Measurements from ENCODE around the gene RPH3AL.

RPH3AL gene

GRCh38 chr17:298791-299450, 53.7 kb downstream of the RPH3AL start:
- DNase-seq = no peak

GRCh38 chr17:297758-298157, 54.8 kb downstream of the RPH3AL start:
- DNase-seq = no peak

GRCh38 chr17:296906-297690, 55.5 kb downstream of the RPH3AL start:
- no peak for DNase-seq

- DNase-seq = no peak
These were observed 56.2 kb downstream of the RPH3AL start for GRCh38 chr17:296379-296778.

- no peak for DNase-seq
These were observed 59.9 kb downstream of the RPH3AL start for GRCh38 chr17:292531-293382.

- no peak for DNase-seq
These were observed 60.6 kb downstream of the RPH3AL start for GRCh38 chr17:292016-292415.

GRCh38 chr17:291587-291986, 61.0 kb downstream of the RPH3AL start:
- no peak for DNase-seq

GRCh38 chr17:290626-291025, 62.0 kb downstream of the RPH3AL start:
- no peak for DNase-seq

GRCh38 chr17:290121-290521, 62.5 kb downstream of the RPH3AL start:
- no peak for DNase-seq

GRCh38 chr17:289409-289808, 63.2 kb downstream of the RPH3AL start:
- DNase-seq = no peak

GRCh38 chr17:288802-289356, 63.7 kb downstream of the RPH3AL start:
- no peak for DNase-seq

- no peak for DNase-seq
These were observed 66.0 kb downstream of the RPH3AL start for GRCh38 chr17:286571-286970.

- no peak for DNase-seq
These were observed 66.7 kb downstream of the RPH3AL start for GRCh38 chr17:285751-286422.

GRCh38 chr17:284676-285355, 67.8 kb downstream of the RPH3AL start:
- DNase-seq = no peak

- no peak for DNase-seq
These were observed 68.5 kb downstream of the RPH3AL start for GRCh38 chr17:283911-284675.

- DNase-seq = no peak
These were observed 69.4 kb downstream of the RPH3AL start for GRCh38 chr17:282912-283882.

GRCh38 chr17:282000-282911, 70.4 kb downstream of the RPH3AL start:
- DNase-seq = no peak

- DNase-seq = no peak
These were observed 71.1 kb downstream of the RPH3AL start for GRCh38 chr17:281365-281999.
